Parathyroid adenoma (tissue), 2 donors: ENCODE results near the gene KTI12.

Experiments
- H2AFZ ChIP-seq: fragments of 300-600 bp; sonication (generic); one replicate; pipeline ENCODE4 v1.7.0; 2017; ENCODE audit warnings: antibody characterized with exemption, mild to moderate bottlenecking
- H3K27ac ChIP-seq: fragments of 300-600 bp; sonication (generic); one replicate; pipeline ENCODE4 v1.7.0; 2017
- H3K27me3 ChIP-seq: fragments of 300-600 bp; sonication (generic); one replicate; pipeline ENCODE4 v1.7.0; 2017; ENCODE audit warnings: low read length; ENCODE audit not compliant: control insufficient read depth, insufficient read depth
- H3K36me3 ChIP-seq: fragments of 300-600 bp; sonication (generic); one replicate; pipeline ENCODE4 v1.7.0; 2017; ENCODE audit warnings: low read length; ENCODE audit not compliant: control insufficient read depth, insufficient read depth
- H3K4me1 ChIP-seq: fragments of 300-600 bp; sonication (generic); one replicate; pipeline ENCODE4 v1.7.0; 2017; ENCODE audit warnings: control low read depth
- H3K4me2 ChIP-seq: fragments of 300-600 bp; sonication (generic); one replicate; pipeline ENCODE4 v1.7.0; 2017; ENCODE audit warnings: low read length
- H3K4me3 ChIP-seq: fragments of 300-600 bp; sonication (generic); one replicate; pipeline ENCODE4 v1.7.0; 2017; ENCODE audit warnings: low read depth, low read length
- H3K79me2 ChIP-seq: fragments of 300-600 bp; sonication (generic); one replicate; pipeline ENCODE4 v1.7.0; 2017; ENCODE audit warnings: control low read depth
- H3K9ac ChIP-seq: fragments of 300-600 bp; sonication (generic); one replicate; pipeline ENCODE4 v1.7.0; 2017; ENCODE audit warnings: mild to moderate bottlenecking
- H3K9me3 ChIP-seq: fragments of 300-600 bp; sonication (generic); one replicate; pipeline ENCODE4 v1.7.0; 2017; ENCODE audit warnings: low read length; ENCODE audit not compliant: control insufficient read depth
- TF ChIP-seq, protein P1 (sequence below): fragments of 300-600 bp; sonication (generic); IDR thresholded peaks from one replicate; pipeline ENCODE4 v1.7.0; 2017; ENCODE audit warnings: antibody characterized with exemption, mild to moderate bottlenecking
- donor health status: primary hyperparathyroidism.

The KTI12 gene

DNA sequence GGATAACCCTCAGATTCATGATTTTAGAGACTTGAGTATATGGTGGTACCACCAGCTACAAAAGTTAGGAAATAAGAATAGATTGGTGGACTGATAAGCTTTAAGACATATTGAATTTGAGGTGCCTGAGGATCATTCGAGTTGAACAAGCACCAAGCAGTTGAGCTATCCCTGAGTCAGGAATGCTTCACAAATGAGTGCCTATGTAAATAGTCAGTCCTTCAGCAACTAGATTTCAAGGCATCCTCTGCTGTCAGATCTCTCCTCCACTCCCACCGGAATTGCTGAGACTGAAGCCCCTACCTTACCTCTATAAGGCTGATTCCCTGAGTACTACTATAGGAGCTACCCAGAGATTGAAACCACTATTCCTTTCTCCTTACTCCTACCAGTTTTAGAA is 29.6 kb upstream of the KTI12 start:
- H3K9ac ChIP-seq, result no peak overlapping the region
- peaks cover 22% of the 10 kb centered on the region for H3K79me2 ChIP-seq
- H3K9me3 ChIP-seq, result no peaks in the 10 kb centered on the region
- no peak overlapping the region for H3K27ac ChIP-seq
- no peaks in the 10 kb centered on the region for H3K4me1 ChIP-seq
- H3K27me3 ChIP-seq, result no peaks in the 10 kb centered on the region
- H3K4me2 ChIP-seq, result no peak overlapping the region
- H3K36me3 ChIP-seq, result no peaks in the 10 kb centered on the region
- TF ChIP-seq, protein P1, sequence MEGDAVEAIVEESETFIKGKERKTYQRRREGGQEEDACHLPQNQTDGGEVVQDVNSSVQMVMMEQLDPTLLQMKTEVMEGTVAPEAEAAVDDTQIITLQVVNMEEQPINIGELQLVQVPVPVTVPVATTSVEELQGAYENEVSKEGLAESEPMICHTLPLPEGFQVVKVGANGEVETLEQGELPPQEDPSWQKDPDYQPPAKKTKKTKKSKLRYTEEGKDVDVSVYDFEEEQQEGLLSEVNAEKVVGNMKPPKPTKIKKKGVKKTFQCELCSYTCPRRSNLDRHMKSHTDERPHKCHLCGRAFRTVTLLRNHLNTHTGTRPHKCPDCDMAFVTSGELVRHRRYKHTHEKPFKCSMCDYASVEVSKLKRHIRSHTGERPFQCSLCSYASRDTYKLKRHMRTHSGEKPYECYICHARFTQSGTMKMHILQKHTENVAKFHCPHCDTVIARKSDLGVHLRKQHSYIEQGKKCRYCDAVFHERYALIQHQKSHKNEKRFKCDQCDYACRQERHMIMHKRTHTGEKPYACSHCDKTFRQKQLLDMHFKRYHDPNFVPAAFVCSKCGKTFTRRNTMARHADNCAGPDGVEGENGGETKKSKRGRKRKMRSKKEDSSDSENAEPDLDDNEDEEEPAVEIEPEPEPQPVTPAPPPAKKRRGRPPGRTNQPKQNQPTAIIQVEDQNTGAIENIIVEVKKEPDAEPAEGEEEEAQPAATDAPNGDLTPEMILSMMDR, result no peak
- no peak overlapping the region for H3K4me3 ChIP-seq
- H2AFZ ChIP-seq, result no peak overlapping the region

DNA sequence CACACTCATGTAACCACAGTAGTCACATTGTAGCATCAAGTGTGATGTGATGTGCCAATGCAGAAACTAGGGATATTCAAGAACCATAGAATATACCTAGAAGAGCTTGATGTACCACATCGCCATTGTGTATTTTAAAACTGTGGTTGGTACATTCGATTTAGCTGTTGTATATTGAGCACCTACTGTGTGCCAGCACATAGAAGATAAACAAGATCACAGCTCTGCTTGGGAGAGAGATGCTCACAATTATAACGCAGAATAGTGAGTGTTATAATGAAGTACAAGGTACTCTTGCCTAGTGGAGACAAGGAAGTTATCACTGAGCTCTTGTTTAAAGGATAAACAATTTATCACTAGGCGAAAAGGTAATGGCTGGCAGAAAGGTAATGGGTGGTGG is 27.2 kb upstream of the KTI12 start:
- Histone ChIP-seq H3K27me3 (no peaks in the 10 kb centered on the region), H2AFZ (no peak overlapping the region), H3K36me3 (no peaks in the 10 kb centered on the region), H3K9ac (no peak overlapping the region), H3K9me3 (no peaks in the 10 kb centered on the region), H3K4me2 (no peak overlapping the region), H3K4me1 (peaks cover 3% of the 10 kb centered on the region), H3K79me2 (peaks cover 26% of the 10 kb centered on the region), H3K27ac (no peak overlapping the region), H3K4me3 (no peak overlapping the region)
- TF ChIP-seq, protein P1, result no peak

DNA sequence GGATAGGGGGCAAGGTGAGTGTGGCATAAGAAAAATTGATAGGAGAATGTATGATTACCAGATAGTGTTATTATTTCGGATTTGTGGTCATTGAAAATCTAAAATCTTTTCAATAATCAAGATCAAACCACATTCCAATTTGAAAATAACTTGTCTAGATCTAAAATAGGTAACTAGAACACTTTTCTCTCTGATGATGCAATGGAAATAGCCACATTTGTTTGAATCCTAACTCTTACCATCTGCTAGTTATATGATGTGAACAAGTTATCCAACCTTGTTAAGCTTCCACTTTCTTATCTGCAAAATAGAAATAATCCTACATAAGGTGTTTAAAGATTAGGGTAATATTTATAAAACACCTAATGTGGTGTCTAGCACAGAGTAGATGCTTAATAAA is 26.3 kb upstream of the KTI12 start:
- peaks cover 27% of the 10 kb centered on the region for H3K79me2 ChIP-seq

DNA sequence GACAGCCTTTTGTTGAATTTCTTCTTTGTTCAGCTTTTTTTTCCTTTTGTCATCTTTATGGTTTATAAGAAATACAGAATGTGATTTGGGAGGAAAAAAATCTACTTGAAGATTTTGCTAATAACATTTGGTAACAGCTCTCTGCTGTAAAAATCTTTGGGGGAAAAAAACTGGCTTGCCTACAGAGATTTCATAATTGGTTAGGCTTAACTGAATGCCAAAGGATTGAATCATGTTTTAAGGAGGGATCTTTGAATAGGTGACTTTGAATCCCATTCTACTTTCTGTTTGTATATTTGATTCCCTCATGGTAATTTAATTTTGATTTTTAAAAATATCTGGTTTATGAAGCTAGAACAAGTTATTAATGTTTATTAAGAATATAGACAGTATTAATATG is 25.7 kb upstream of the KTI12 start:
- Histone ChIP-seq H3K27ac (peak overlapping the region; percentile 27), H2AFZ (no peak overlapping the region), H3K4me3 (peak overlapping the region; percentile 15), H3K79me2 (peaks cover 27% of the 10 kb centered on the region), H3K4me2 (peak overlapping the region; percentile 17), H3K36me3 (no peaks in the 10 kb centered on the region), H3K27me3 (no peaks in the 10 kb centered on the region), H3K9me3 (no peaks in the 10 kb centered on the region), H3K4me1 (peaks cover 3% of the 10 kb centered on the region), H3K9ac (no peak overlapping the region)
- TF ChIP-seq, protein P1, result no peak

More for the DNA sequence above, 26.3 kb upstream of the KTI12 start:
- no peaks in the 10 kb centered on the region for H3K9me3 ChIP-seq
- H3K27ac ChIP-seq, result no peak overlapping the region
- TF ChIP-seq, protein P1, result no peak
- no peak overlapping the region for H3K4me2 ChIP-seq
- H3K9ac ChIP-seq, result no peak overlapping the region
- no peak overlapping the region for H3K4me3 ChIP-seq
- H2AFZ ChIP-seq, result no peak overlapping the region
- no peaks in the 10 kb centered on the region for H3K27me3 ChIP-seq
- H3K4me1 ChIP-seq, result peaks cover 3% of the 10 kb centered on the region
- H3K36me3 ChIP-seq, result no peaks in the 10 kb centered on the region

DNA sequence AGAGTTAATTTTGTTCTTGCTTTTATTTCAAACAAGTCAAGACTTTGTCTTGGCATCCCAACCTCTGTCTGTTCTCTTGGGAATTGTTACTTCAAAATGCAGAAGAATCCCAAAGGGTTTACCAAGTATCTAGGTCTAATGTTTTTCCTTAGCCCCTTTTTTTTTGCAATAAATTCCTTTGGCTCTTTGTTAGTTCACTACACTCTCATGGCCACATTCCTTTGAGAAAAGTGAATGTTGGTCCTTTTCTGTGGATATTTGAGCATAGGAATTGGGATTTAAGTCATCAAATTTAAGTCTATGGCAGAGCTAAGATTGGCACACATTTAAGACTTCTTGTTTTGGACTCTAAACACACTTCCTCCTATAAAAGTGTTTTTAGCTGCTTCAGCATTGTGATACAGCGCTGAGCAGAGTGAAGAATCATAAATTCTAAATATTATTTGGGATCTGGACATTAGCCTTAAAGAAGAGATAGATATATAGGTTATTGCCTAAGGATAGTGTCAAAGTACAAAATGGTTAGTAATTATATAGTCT is 24.3 kb upstream of the KTI12 start:
- Histone ChIP-seq H3K4me1 (peaks cover 3% of the 10 kb centered on the region), H2AFZ (no peak overlapping the region), H3K9ac (no peak overlapping the region), H3K79me2 (peaks cover 21% of the 10 kb centered on the region), H3K27ac (no peak overlapping the region), H3K9me3 (no peaks in the 10 kb centered on the region), H3K4me2 (peak overlapping the region; percentile 85), H3K27me3 (no peaks in the 10 kb centered on the region), H3K36me3 (no peaks in the 10 kb centered on the region), H3K4me3 (peak overlapping the region; percentile 92)
- TF ChIP-seq, protein P1, result no peak
